Stimulated activated CD8-positive, alpha-beta memory T cell treated with anti-CD3 and anti-CD28 coated beads, Interleukin-7, amount 100 ng/mL, for 4 hours (primary cell): ENCODE results near the gene CBLB.

Source experiments
- DNase-seq, 2 donors: peaks; one replicate each; pipeline ENCODE4 v3.0.0-alpha.2; 2020; ENCODE audit warnings: low read depth in 2 of 2

Gene CBLB

GRCh38 chr3:105691633-105692032 lies 177.2 kb downstream of the CBLB start:
- DNase-seq = no peak

- DNase-seq = no peak
Observed at GRCh38 chr3:105691053-105691452, 177.8 kb downstream of the CBLB start.

DNA sequence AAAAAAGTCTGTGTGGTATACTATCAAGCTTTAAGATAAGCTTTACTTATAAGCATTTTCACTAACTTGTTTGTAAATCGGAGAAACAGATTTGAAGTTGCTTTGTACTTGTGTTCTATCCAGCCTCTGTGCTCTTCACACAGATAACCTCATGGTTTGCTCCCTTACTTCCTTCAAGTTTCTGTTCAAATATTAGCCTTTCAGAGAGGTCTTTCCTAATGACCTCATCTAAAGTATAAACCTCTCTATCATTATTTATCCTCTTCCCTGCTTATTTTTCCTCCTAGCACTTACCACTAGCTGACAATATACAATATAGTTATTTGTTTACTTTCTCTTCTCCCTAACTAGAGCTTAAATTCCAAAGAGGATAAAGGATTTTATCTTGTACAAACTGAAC lies 180.0 kb downstream of the CBLB start:
- no peak for DNase-seq

DNA sequence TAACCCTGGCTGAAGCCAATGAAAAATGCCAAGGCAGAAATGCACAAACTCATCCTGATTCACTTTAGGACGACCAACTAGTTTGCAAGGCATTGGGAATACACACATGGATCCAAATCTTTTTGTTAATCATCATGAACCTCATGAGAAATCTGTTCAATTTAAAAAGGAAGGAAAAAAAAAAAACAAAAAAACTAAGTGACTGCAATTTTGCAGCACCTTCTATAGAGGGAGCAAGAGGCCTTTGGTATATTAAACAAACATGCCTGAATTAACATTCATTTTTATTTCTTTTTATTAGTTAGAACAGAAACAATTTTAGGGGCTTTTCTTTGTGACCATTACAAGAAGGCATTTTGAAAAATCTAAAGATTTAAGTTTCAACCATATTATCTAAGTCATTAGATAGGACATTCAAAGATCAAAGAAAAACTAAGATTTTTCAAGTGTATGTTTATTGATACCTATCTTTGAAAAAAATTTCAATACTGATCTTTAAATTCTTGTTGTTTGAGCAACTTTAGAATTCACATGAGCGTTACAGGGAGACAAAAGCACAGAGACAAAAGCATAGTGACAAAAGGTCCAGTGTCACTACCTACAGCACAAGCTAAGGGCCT lies 182.4 kb downstream of the CBLB start:
- no peak for DNase-seq

DNA sequence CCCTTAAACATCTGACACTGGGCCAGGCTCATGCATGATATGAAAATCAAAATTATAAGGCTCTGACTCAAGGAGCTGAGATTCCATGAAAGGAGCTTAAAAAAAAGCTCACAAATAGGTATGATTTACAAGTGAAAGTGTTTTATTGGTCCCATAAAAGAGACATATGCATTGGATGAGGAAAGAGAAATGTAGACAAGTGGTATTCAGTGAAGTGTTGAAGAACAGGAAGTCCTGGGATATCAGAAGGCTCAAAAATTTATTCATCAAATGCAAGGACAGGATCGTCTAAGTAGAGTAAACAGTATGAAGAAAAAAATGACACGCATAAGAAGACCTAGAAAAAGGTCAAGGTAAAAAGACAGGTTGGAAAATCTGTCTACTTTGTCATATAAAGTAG lies 188.9 kb downstream of the CBLB start:
- DNase-seq = no peak

DNA sequence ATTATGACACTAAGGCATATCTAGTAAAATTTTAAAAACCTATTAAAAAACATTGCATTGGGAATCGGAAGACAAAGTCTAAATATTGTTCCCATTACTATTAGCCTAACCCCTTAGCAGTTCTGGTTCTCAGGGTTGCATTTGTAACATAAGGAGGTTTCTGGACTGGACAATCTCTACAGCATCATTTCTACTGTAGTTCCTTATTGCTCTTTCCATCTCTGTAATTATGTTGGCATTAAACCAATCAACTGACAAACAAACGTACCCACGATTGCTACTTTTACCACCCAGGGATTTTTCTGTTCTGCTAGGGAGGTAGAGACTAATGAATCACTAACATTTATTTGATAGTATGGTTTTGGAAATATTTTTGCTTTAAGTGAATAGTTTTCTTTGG lies 190.8 kb downstream of the CBLB start:
- DNase-seq = no peak

DNA sequence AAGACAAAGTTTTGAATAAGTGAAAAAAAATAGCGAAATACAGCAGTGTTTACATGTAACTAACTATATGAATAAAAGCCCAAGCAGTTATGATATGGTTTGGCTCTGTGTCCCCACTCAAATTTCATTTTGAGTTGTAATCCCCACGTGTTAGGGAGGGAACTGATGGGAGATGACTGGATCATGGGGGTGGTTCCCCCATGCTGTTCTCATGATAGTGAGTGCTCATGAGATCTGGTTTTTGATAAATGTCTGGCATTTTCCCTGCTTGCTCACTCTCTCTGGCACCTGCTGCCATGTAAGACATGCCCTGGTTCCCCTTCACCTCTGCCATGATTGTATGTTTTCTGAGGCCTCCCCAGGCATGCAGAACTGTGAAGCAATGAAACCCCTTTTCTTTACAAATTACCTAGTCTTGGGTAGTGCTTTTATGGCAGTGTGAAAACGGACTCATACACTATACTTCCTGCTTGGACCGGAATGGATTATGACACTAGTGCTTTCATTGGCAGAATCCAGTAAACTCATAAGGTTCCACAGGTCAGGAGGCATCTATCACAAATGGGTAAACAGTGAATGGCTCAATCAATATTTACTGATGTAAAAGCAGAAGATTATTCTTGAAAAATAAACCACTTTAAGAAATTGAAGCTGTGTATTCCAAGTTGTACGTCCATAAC lies 192.1 kb downstream of the CBLB start:
- no peak for DNase-seq

GRCh38 chr3:105674437-105675065 lies 194.3 kb downstream of the CBLB start:
- no peak for DNase-seq

DNA sequence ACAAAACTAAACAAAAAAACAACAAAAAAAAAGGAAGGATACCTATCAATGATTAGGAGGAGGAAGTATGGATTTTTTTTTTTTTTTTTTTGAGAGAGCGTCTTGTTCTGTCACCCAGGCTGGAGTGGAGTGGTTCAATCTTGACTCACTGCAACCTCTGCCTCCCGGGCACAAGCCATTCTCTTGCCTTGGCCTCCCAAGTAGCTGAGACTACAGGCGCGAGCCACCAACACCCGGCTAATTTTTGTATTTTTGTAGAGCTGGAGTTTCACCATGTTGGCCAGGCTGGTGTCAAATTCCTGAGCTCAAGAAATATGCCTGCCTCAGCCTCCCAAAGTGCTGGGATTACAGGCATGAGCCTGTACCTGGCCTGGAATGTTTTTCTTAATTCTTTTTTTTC lies 195.8 kb downstream of the CBLB start:
- DNase-seq = no peak

DNA sequence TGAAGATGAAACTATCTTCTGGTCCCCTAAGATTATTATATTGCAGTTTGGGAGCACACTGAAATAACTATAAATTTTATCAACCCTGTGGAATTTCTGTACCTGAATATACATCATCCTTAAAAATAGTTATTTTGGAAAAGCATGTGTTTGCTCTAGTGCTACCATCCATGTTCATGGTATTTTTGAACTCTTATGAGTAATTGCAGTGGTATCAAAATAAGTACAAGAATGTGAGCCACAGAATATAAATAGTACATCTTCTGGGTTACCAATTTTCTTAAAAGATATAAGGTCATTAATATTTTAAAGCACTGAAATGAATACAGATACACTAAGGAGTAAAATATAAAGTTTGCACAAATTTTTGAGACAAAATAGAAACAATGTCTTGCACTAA lies 206.5 kb downstream of the CBLB start:
- no peak for DNase-seq

DNA sequence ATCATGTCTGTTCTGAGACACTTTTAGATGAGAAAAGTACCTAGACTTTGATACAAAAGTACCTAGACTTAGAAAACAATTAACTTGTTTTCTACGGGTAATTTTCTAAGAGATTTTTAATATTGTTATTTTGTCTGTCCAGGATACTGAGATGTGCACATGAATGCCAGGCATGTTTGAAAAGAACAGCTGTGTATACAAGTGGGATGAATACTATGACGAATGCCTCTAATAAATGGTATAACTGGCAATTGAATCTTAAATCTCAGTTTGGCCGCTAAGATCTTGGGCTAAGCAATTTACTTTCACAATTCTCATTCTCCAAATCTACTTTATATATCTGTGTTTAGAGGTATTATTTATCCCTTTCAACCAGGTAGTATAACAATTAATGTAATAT lies 207.4 kb downstream of the CBLB start:
- no peak for DNase-seq

DNA sequence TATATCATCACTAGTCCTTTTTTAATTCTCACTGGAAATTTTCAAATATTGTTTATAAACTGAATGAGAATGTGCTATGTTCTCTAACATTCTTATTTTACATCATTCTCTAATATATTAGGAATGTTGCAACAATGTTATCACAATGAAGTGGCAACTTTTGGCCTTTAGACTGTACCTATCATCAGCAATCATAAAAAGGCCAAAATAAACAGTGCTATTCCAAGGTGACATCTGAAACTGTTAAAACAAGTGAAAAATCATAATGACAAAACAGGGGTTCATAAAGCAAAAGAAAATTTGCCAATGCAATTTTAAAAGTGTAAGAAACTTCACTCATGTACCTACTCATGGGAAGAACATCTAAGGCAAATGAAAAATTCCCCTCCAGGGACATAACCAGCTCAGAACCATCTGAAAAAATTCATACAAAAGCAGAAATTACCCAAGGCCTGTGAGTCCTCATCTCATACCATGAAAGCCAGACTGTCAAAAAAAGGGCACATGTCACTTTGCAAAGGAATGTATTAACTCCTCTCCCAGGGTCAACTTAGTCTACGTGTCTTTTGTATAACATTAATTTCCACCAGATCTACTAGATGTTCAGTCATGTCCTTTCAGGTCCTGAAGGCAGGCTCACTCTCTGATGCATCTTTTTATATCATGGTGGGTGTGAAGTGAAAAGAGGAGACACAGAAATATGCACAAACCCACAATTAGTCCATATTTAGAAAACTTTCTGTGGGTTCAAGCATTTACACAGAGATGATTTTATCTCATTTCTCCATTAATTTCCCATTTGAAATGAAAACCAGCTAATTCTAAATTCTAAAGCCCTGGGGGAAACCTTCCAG lies 211.9 kb downstream of the CBLB start:
- DNase-seq = no peak

GRCh38 chr3:105653868-105654267 lies 214.9 kb downstream of the CBLB start:
- DNase-seq = no peak

- no peak for DNase-seq
Observed at GRCh38 chr3:105653166-105653565, 215.6 kb downstream of the CBLB start.

DNA sequence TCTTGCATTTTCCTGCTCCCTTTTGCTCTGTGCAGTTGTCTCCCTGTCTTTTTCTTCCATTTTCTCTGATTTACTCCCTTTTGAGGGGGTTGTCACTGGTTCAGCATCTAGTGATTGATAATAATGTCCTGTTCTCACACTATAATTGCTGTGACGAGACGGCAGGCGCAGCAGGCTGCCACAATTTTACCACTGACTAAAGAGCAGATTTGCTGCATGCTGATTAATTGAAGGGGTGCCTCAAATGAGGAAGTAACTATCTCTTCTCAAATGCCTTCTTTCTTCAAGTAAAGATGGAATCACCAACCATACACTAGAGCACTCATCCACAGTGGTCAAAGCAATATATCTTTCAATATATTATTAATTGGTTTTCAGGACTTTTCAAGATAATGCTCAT lies 219.3 kb downstream of the CBLB start:
- no peak for DNase-seq

DNA sequence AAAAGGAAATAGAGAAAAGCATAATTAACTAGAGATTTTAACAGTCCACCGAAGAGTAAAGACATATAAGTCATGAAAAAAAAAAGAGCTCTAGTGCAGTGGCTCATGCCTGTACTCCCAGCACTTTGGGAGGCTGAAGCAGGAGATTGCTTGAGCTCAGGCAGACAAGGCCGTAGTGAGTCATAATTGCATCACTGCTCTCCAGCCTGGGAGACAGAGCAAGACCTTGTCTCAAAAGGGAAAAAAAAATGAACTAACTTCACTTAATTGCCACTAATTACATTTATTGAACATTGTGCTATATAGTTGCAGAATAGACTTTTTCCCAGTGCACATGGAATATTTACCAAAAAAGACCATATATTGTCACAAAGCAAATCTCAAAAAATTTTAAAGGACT lies 221.8 kb downstream of the CBLB start:
- no peak for DNase-seq

GRCh38 chr3:105639131-105639530 lies 229.7 kb downstream of the CBLB start:
- DNase-seq = no peak

DNA sequence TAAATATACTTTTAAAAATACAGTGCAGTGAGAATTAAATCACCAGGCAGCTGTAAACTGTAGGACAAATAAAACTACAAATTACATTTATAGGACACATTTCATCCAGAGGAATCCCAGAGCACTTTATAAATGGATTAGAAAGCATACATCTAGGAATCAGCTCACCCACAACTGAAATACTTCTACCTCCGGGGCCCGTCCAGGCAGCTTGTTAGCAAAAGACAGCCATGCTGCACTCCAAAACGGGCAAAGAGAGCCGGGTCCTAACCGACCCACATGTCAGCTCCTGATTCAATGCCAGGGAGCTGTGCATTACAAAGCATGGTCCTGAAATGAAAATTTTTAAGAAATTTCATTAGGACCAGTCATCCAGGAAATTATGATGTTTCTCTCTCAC lies 234.1 kb downstream of the CBLB start:
- DNase-seq = no peak

DNA sequence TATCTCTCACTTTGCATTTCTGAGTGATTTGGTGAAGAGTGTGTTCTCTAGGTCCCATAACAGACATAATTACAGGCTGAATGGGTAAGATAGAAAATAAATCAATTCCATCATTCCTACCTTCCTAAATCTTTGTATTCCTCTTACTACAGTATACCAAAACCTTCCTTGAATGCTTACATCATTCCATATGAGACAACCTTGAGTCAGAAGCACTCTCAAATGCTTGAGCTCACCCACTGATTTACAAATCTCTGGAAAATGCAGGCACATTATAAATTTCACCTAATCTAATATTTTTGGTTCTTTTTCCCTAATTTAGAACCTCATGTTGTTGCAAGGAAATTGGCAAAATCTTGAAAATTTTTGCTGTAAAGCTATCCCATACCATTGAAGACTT lies 239.1 kb downstream of the CBLB start:
- no peak for DNase-seq

GRCh38 chr3:105626739-105627138 lies 242.1 kb downstream of the CBLB start:
- DNase-seq = no peak

GRCh38 chr3:105622169-105622568 lies 246.6 kb downstream of the CBLB start:
- DNase-seq = no peak

- no peak for DNase-seq
Observed at GRCh38 chr3:105620236-105620635, 248.6 kb downstream of the CBLB start.

DNA sequence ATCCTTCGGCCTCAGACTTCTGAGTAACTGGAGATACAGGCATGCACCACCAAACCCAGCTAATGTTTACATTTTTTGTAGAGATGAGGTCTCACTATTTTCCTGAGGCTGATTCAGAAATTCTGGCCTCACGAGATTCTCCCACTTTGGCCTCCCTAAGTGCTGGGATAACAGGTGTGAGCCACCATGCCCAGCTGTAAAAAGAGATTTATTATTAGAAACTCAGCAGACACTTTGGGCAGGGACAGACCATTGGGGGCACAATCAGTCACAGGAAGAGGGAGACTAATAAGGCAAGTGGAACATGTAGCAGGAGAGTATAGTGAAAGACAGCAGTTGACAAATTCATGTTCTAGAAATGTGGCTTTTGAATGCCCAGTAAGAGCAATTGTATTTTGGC lies 249.2 kb downstream of the CBLB start:
- no peak for DNase-seq
